Measurements from ENCODE around the gene ZNF445. TPM values are rescaled to one million over a fixed set of nuclear protein-coding genes. Genes with fewer than 3 reads are reported as not detected.

Gene ZNF445
- total RNA-seq, 1 experiment from 2014 or later = 11.9 TPM

GRCh38 chr3:44446929-44447328, 30.5 kb downstream of the ZNF445 start:
- H3K4me1 ChIP-seq (ENCODE audit: control insufficient read depth, insufficient read depth, low read length) = no peaks in the 10 kb centered on the region
- H3K27ac ChIP-seq (ENCODE audit: low read length) = no peak overlapping the region
- TF ChIP-seq TCF7L2 (IDR thresholded peaks at IDR 0.05; ENCODE audit: low read depth, low read length) (no peak), POLR2AphosphoS5 (IDR thresholded peaks at IDR 0.05; ENCODE audit: low read depth, low read length) (no peak), REST (IDR thresholded peaks at IDR 0.05; ENCODE audit: insufficient read depth in 1 of 2, low read depth in 2 of 2, low read length in 1 of 2) (no peak), SIN3A (IDR thresholded peaks at IDR 0.05; ENCODE audit: borderline replicate concordance, insufficient read depth, low read depth, low read length) (no peak), CTCF (IDR thresholded peaks at IDR 0.05) (no peak)
- POLR2A ChIA-PET = interaction anchor here (0.6 kb wide), 1 partner anchor 301 kb away, joined by 10 read pairs; no protein-coding TSS in a partner anchor
- peaks cover 21% of the 10 kb centered on the region; the same call in 1 of the 2 replicates for H3K9me3 ChIP-seq (ENCODE audit: control insufficient read depth, insufficient read depth, low read depth, low read length)
- H3K4me3 ChIP-seq (ENCODE audit: low read depth in 2 of 2, low read length in 2 of 2) = no peak overlapping the region
- peaks cover 7% of the 10 kb centered on the region for H3K36me3 ChIP-seq (ENCODE audit: control insufficient read depth, insufficient read depth, low read length)
- in situ Hi-C loops (cut with HindIII; ENCODE audit: low pct_unique_long_range_greater_than_20kb, low sequenced_read_pairs) (no loop called here), intact Hi-C loops (cut with micrococcal nuclease; ENCODE audit: unreplicated experiment) (no loop called here)
- ATAC-seq (no peak), DNase-seq (ENCODE audit: low read depth, low spot score) (no peak)
- CTCF ChIA-PET = no interaction called here
- no peaks in the 10 kb centered on the region for H3K27me3 ChIP-seq (ENCODE audit: control insufficient read depth, insufficient read depth, low read length)
- no TSS peak for BruUV-seq (replicated peaks)

- no peaks in the 10 kb centered on the region for H3K27me3 ChIP-seq (ENCODE audit: control insufficient read depth, insufficient read depth, low read length)
- in situ Hi-C loops (cut with HindIII; ENCODE audit: low pct_unique_long_range_greater_than_20kb, low sequenced_read_pairs) (no loop called here), intact Hi-C loops (cut with micrococcal nuclease; ENCODE audit: unreplicated experiment) (no loop called here)
- peaks cover 21% of the 10 kb centered on the region; the same call in 1 of the 2 replicates for H3K9me3 ChIP-seq (ENCODE audit: control insufficient read depth, insufficient read depth, low read depth, low read length)
- no peak overlapping the region for H3K27ac ChIP-seq (ENCODE audit: low read length)
- DNase-seq (ENCODE audit: low read depth, low spot score) = no peak
- no peak for ATAC-seq
- POLR2A ChIA-PET = no interaction called here
- no TSS peak for BruUV-seq (replicated peaks)
- peaks cover 7% of the 10 kb centered on the region for H3K36me3 ChIP-seq (ENCODE audit: control insufficient read depth, insufficient read depth, low read length)
- H3K4me3 ChIP-seq (ENCODE audit: low read depth in 2 of 2, low read length in 2 of 2) = no peak overlapping the region
- TF ChIP-seq SIN3A (IDR thresholded peaks at IDR 0.05; ENCODE audit: borderline replicate concordance, insufficient read depth, low read depth, low read length) = no peak
- TF ChIP-seq CTCF (IDR thresholded peaks at IDR 0.05) = no peak
- TF ChIP-seq REST (IDR thresholded peaks at IDR 0.05; ENCODE audit: insufficient read depth in 1 of 2, low read depth in 2 of 2, low read length in 1 of 2) = no peak
- TF ChIP-seq POLR2AphosphoS5 (IDR thresholded peaks at IDR 0.05; ENCODE audit: low read depth, low read length) = no peak
- TF ChIP-seq TCF7L2 (IDR thresholded peaks at IDR 0.05; ENCODE audit: low read depth, low read length) = no peak
- CTCF ChIA-PET = no interaction called here
- H3K4me1 ChIP-seq (ENCODE audit: control insufficient read depth, insufficient read depth, low read length) = no peaks in the 10 kb centered on the region
Measured at GRCh38 chr3:44445786-44446185, 31.7 kb downstream of the ZNF445 start.

Measured in Panc1 (cell line).